Keratinocyte (primary cell): ENCODE measurements around the gene PIK3CD. TPM values are rescaled to one million over a fixed set of nuclear protein-coding genes. Genes with fewer than 3 reads are reported as not detected.

Experiments
- DNase-seq: peaks from one replicate; pipeline ENCODE4 v3.0.0-alpha.2; 2011; ENCODE audit warnings: low read depth, missing footprints, low spot score
- FAIRE-seq: peaks from 2 replicates; lab custom pipeline; 2011; peaks lifted over from hg19 to GRCh38; lab: Jason Lieb, UNC
- H2AFZ ChIP-seq: 2 replicates; pipeline ENCODE4 v1.6.0; 2012; ENCODE audit warnings: low read length, control low read depth, inconsistent platforms; ENCODE audit not compliant: control insufficient read depth
- H3K27ac ChIP-seq: 2 replicates; pipeline ENCODE4 v1.5.1; 2011; ENCODE audit warnings: low read length; ENCODE audit not compliant: control insufficient read depth, insufficient read depth
- H3K27me3 ChIP-seq: 3 replicates; pipeline ENCODE4 v1.6.0; 2011; ENCODE audit warnings: low read length; ENCODE audit not compliant: control insufficient read depth, insufficient read depth; ENCODE audit errors: extremely low read depth
- H3K36me3 ChIP-seq, 2 experiments: 2 replicates in 1 of 2; 3 replicates in 1 of 2; pipeline ENCODE4 v1.5.1; 2011; ENCODE audit warnings: low read length in 2 of 2, mild to moderate bottlenecking in 1 of 2; ENCODE audit not compliant: control insufficient read depth in 2 of 2, insufficient read depth in 2 of 2; ENCODE audit errors: extremely low read depth in 1 of 2
- H3K4me1 ChIP-seq: 3 replicates; pipeline ENCODE4 v1.5.1; 2011; ENCODE audit warnings: low read length; ENCODE audit not compliant: control insufficient read depth, insufficient read depth; ENCODE audit errors: extremely low read depth
- H3K4me2 ChIP-seq: 3 replicates; pipeline ENCODE4 v1.6.0; 2011; ENCODE audit warnings: low read depth, low read length; ENCODE audit not compliant: control insufficient read depth, insufficient read depth; ENCODE audit errors: extremely low read depth
- H3K4me3 ChIP-seq, 3 experiments: fragments of 200-600 bp in 1 of 3; sonication (generic) in 1 of 3; 2 replicates in 2 of 3; 3 replicates in 1 of 3; pipeline ENCODE4 v1.5.1; 2011 to 2016; ENCODE audit warnings: low read length in 3 of 3, mild to moderate bottlenecking in 3 of 3, control low read depth in 2 of 3, inconsistent platforms in 1 of 3, low read depth in 1 of 3, mixed read lengths in 1 of 3, mixed run types in 1 of 3, moderate library complexity in 1 of 3; ENCODE audit not compliant: control insufficient read depth in 2 of 3, insufficient read depth in 2 of 3; ENCODE audit errors: extremely low read depth in 1 of 3
- H3K79me2 ChIP-seq: 2 replicates; pipeline ENCODE4 v1.6.0; 2012; ENCODE audit warnings: low read length; ENCODE audit not compliant: control insufficient read depth, insufficient read depth
- H3K9ac ChIP-seq: 3 replicates; pipeline ENCODE4 v1.6.0; 2011; ENCODE audit warnings: low read length; ENCODE audit not compliant: control insufficient read depth, insufficient read depth; ENCODE audit errors: extremely low read depth
- H3K9me1 ChIP-seq: 3 replicates; pipeline ENCODE4 v1.6.0; 2011; ENCODE audit warnings: low read length; ENCODE audit not compliant: control insufficient read depth, insufficient read depth; ENCODE audit errors: extremely low read depth
- H3K9me3 ChIP-seq: 2 replicates; pipeline ENCODE4 v1.5.1; 2012; ENCODE audit warnings: low read depth, low read length; ENCODE audit not compliant: control insufficient read depth
- H4K20me1 ChIP-seq: 3 replicates; pipeline ENCODE4 v1.6.0; 2011; ENCODE audit warnings: low read length; ENCODE audit not compliant: control insufficient read depth, insufficient read depth; ENCODE audit errors: extremely low read depth
- EZH2 ChIP-seq: IDR thresholded peaks from one replicate; pipeline ENCODE4 v1.6.1; 2012; ENCODE audit warnings: inconsistent platforms, mild to moderate bottlenecking, low read length, moderate library complexity
- dilution Hi-C: fragments of 300-500 bp; cut with MboI; formaldehyde crosslinking; loops from one replicate; pipeline ENCODE4 v1.7.0; 2020; ENCODE audit warnings: low sequenced_read_pairs; ENCODE audit not compliant: extremely low pct_ligation_motif_present
- polyA plus RNA-seq, 5 experiments: library from polyadenylated mRNA; depleted of rRNA in 3 of 5; stranded (reverse) in 3 of 5; stranded (forward) in 1 of 5; unstranded in 1 of 5; fragments of >200 nt; gene quantifications; 1 replicate in 1 of 5; 2 replicates in 3 of 5; 3 replicates in 1 of 5; pipeline versions ENCODE4 v1.2.1 to v1.2.3, GENCODE V29; 2011 to 2012; ENCODE audit warnings: missing spikeins in 2 of 5, low read depth in 1 of 5, low replicate concordance in 1 of 5
- TF ChIP-seq, protein P1 (sequence below), 3 experiments: IDR thresholded peaks in 1 of 3; conservative IDR thresholded peaks in 1 of 3; optimal IDR thresholded peaks in 1 of 3; 2 replicates in 2 of 3; 3 replicates in 1 of 3; pipeline versions ENCODE3 to v1.5.1; 2011; ENCODE audit warnings: low read length in 3 of 3, mild to moderate bottlenecking in 3 of 3, moderate library complexity in 2 of 3, control low read depth in 1 of 3, inconsistent platforms in 1 of 3; ENCODE audit not compliant: insufficient read depth in 2 of 3; ENCODE audit errors: extremely low read depth in 1 of 3

PIK3CD gene
- polyA plus RNA-seq, 1 donor (not counting 4 experiments of a cell fraction or from before 2014, with no cell fraction given): 7.8 TPM

GRCh38 chr1:9605946-9606455, 45.5 kb upstream of the PIK3CD start:
- dilution Hi-C loops: no loop called here
- no peaks in the 10 kb centered on the region for H3K4me1 ChIP-seq
- no peak for TF ChIP-seq EZH2
- TF ChIP-seq, protein P1, sequence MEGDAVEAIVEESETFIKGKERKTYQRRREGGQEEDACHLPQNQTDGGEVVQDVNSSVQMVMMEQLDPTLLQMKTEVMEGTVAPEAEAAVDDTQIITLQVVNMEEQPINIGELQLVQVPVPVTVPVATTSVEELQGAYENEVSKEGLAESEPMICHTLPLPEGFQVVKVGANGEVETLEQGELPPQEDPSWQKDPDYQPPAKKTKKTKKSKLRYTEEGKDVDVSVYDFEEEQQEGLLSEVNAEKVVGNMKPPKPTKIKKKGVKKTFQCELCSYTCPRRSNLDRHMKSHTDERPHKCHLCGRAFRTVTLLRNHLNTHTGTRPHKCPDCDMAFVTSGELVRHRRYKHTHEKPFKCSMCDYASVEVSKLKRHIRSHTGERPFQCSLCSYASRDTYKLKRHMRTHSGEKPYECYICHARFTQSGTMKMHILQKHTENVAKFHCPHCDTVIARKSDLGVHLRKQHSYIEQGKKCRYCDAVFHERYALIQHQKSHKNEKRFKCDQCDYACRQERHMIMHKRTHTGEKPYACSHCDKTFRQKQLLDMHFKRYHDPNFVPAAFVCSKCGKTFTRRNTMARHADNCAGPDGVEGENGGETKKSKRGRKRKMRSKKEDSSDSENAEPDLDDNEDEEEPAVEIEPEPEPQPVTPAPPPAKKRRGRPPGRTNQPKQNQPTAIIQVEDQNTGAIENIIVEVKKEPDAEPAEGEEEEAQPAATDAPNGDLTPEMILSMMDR (optimal IDR thresholded peaks at IDR 0.05 in 1 of 3, IDR thresholded peaks at IDR 0.05 in 1 of 3, conservative IDR thresholded peaks at IDR 0.05 in 1 of 3; ENCODE audit: extremely low read depth in 1 of 3, insufficient read depth in 2 of 3, low read length in 3 of 3): no peak

DNA sequence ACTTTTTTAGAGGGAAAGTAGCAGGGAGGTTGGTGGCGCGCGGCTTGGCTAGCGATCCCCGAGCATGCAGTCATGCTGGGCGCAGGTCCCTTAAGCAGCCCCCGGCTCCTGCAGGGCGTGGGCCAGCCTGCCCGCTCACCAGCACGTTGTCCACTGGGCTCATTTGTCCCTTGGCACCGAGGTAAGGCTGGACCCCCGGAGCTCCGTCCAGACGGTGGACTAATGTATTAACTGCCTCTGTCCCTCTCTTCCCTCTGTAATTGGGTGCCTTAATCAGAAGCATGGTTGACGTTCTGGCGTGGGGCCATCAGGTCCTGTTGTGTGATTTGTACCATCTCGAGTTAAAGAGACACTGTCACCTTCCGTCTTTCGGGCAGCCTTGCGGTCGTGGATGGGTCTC, 45.1 kb upstream of the PIK3CD start:
- no peak overlapping the region for H3K4me3 ChIP-seq
- H3K9me3 ChIP-seq: no peaks in the 10 kb centered on the region
- no peak overlapping the region for H3K9ac ChIP-seq
- FAIRE-seq: no peak
- no peaks in the 10 kb centered on the region for H3K4me1 ChIP-seq
- H4K20me1 ChIP-seq: no peaks in the 10 kb centered on the region
- no peak overlapping the region for H2AFZ ChIP-seq
- H3K9me1 ChIP-seq: no peaks in the 10 kb centered on the region
- no peak overlapping the region for H3K4me2 ChIP-seq
- H3K27me3 ChIP-seq: no peaks in the 10 kb centered on the region
- TF ChIP-seq EZH2: no peak
- TF ChIP-seq, protein P1 (optimal IDR thresholded peaks at IDR 0.05 in 1 of 3, IDR thresholded peaks at IDR 0.05 in 1 of 3, conservative IDR thresholded peaks at IDR 0.05 in 1 of 3; ENCODE audit: extremely low read depth in 1 of 3, insufficient read depth in 2 of 3, low read length in 3 of 3): no peak
- H3K27ac ChIP-seq: no peak overlapping the region
- dilution Hi-C loops: no loop called here
- no peaks in the 10 kb centered on the region for H3K79me2 ChIP-seq
- H3K36me3 ChIP-seq: peaks cover 15 to 20% of the 10 kb centered on the region in 2 experiments
- DNase-seq: no peak

More at GRCh38 chr1:9605946-9606455, 45.5 kb upstream of the PIK3CD start:
- H2AFZ ChIP-seq: no peak overlapping the region
- H3K27ac ChIP-seq: no peak overlapping the region
- no peaks in the 10 kb centered on the region for H3K9me3 ChIP-seq
- H3K36me3 ChIP-seq: peaks cover 17 to 23% of the 10 kb centered on the region in 2 experiments
- FAIRE-seq: no peak
- H3K4me2 ChIP-seq: no peak overlapping the region
- H3K4me3 ChIP-seq: no peak overlapping the region
- no peaks in the 10 kb centered on the region for H3K9me1 ChIP-seq
- H4K20me1 ChIP-seq: no peaks in the 10 kb centered on the region
- H3K79me2 ChIP-seq: no peaks in the 10 kb centered on the region
- H3K27me3 ChIP-seq: no peaks in the 10 kb centered on the region
- no peak overlapping the region for H3K9ac ChIP-seq
- DNase-seq: no peak
